GM10266 (cell line): ENCODE measurements around the gene PTAFR.

Source experiments
- DNase-seq: peaks from one replicate; pipeline ENCODE4 v3.0.0; 2012; ENCODE audit errors: extremely low spot score
- CTCF ChIP-seq: IDR thresholded peaks from 2 replicates; pipeline ENCODE4 v1.5.1; 2012; ENCODE audit warnings: mild to moderate bottlenecking, low read depth; ENCODE audit not compliant: control insufficient read depth, insufficient read depth; ENCODE audit errors: missing control alignments

Gene PTAFR

GRCh38 chr1:28190996-28191645 is 14.6 kb upstream of the PTAFR start:
- DNase-seq, result no peak
- TF ChIP-seq CTCF, result no peak

- no peak for TF ChIP-seq CTCF
- no peak for DNase-seq
Measured at GRCh38 chr1:28190337-28190979, 14.0 kb upstream of the PTAFR start.

- DNase-seq, result no peak
- no peak for TF ChIP-seq CTCF
Measured at GRCh38 chr1:28185071-28185470, 8.6 kb upstream of the PTAFR start.

GRCh38 chr1:28180306-28181305 is 4.1 kb upstream of the PTAFR start:
- DNase-seq, result no peak
- TF ChIP-seq CTCF, result no peak

GRCh38 chr1:28178690-28179485 is 2.4 kb upstream of the PTAFR start:
- TF ChIP-seq CTCF, result no peak
- DNase-seq, result no peak

GRCh38 chr1:28175955-28176485 is 470 bp downstream of the PTAFR start:
- TF ChIP-seq CTCF, result no peak
- no peak for DNase-seq
